ENCODE results near the gene CNOT1. TPM values are rescaled to one million over a fixed set of nuclear protein-coding genes. Genes with fewer than 3 reads are reported as not detected.

The CNOT1 gene
- polyA plus RNA-seq, 1 donor (not counting 4 experiments of a cell fraction or from before 2014, with no cell fraction given): 163 TPM

DNA sequence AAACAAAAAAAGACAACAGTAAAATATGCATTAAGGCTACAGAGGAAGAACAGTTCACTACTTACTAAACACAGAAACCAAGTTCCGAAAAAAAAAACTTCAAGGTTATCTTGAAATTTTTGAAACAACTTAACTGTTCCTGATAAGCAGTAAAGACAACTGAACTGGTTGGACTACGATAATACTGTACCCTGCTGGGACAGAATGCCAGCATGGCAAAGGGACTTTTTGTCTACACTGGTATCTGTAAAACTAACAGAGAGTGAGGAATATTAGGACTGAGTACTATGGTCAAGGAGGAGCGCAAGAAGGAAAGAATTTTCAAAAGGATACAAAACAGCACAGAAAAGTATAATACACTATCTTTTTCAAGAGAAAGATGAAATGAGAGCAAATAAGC, 94.5 kb downstream of the CNOT1 start:
- Histone ChIP-seq H3K9ac (ENCODE audit: control insufficient read depth, extremely low read depth, insufficient read depth, low read length) (no peak overlapping the region), H4K20me1 (ENCODE audit: control insufficient read depth, extremely low read depth, insufficient read depth, low read length) (no peaks in the 10 kb centered on the region), H2AFZ (ENCODE audit: control insufficient read depth, low read length) (no peak overlapping the region), H3K9me3 (ENCODE audit: control insufficient read depth, low read depth, low read length) (no peaks in the 10 kb centered on the region), H3K4me3 (ENCODE audit: control insufficient read depth in 2 of 3, extremely low read depth in 1 of 3, insufficient read depth in 2 of 3, low read depth in 1 of 3, low read length in 3 of 3) (no peak overlapping the region), H3K4me2 (ENCODE audit: control insufficient read depth, extremely low read depth, insufficient read depth, low read depth, low read length) (no peak overlapping the region), H3K27ac (ENCODE audit: control insufficient read depth, insufficient read depth, low read length) (no peak overlapping the region), H3K27me3 (ENCODE audit: control insufficient read depth, extremely low read depth, insufficient read depth, low read length) (no peaks in the 10 kb centered on the region), H3K4me1 (ENCODE audit: control insufficient read depth, extremely low read depth, insufficient read depth, low read length) (no peaks in the 10 kb centered on the region), H3K36me3 (ENCODE audit: control insufficient read depth in 2 of 2, extremely low read depth in 1 of 2, insufficient read depth in 2 of 2, low read length in 2 of 2) (peaks cover 40 to 54% of the 10 kb centered on the region in 2 experiments), H3K9me1 (ENCODE audit: control insufficient read depth, extremely low read depth, insufficient read depth, low read length) (no peaks in the 10 kb centered on the region), H3K79me2 (ENCODE audit: control insufficient read depth, insufficient read depth, low read length) (no peaks in the 10 kb centered on the region)
- TF ChIP-seq, protein P1, sequence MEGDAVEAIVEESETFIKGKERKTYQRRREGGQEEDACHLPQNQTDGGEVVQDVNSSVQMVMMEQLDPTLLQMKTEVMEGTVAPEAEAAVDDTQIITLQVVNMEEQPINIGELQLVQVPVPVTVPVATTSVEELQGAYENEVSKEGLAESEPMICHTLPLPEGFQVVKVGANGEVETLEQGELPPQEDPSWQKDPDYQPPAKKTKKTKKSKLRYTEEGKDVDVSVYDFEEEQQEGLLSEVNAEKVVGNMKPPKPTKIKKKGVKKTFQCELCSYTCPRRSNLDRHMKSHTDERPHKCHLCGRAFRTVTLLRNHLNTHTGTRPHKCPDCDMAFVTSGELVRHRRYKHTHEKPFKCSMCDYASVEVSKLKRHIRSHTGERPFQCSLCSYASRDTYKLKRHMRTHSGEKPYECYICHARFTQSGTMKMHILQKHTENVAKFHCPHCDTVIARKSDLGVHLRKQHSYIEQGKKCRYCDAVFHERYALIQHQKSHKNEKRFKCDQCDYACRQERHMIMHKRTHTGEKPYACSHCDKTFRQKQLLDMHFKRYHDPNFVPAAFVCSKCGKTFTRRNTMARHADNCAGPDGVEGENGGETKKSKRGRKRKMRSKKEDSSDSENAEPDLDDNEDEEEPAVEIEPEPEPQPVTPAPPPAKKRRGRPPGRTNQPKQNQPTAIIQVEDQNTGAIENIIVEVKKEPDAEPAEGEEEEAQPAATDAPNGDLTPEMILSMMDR (optimal IDR thresholded peaks at IDR 0.05 in 1 of 3, IDR thresholded peaks at IDR 0.05 in 1 of 3, conservative IDR thresholded peaks at IDR 0.05 in 1 of 3; ENCODE audit: extremely low read depth in 1 of 3, insufficient read depth in 2 of 3, low read length in 3 of 3): no peak
- no peak for TF ChIP-seq EZH2 (IDR thresholded peaks at IDR 0.05; ENCODE audit: low read length)
- dilution Hi-C loops (cut with MboI; ENCODE audit: extremely low pct_ligation_motif_present, low sequenced_read_pairs): no loop called here
- DNase-seq (ENCODE audit: low read depth, low spot score) (no peak), FAIRE-seq (no peak)

DNA sequence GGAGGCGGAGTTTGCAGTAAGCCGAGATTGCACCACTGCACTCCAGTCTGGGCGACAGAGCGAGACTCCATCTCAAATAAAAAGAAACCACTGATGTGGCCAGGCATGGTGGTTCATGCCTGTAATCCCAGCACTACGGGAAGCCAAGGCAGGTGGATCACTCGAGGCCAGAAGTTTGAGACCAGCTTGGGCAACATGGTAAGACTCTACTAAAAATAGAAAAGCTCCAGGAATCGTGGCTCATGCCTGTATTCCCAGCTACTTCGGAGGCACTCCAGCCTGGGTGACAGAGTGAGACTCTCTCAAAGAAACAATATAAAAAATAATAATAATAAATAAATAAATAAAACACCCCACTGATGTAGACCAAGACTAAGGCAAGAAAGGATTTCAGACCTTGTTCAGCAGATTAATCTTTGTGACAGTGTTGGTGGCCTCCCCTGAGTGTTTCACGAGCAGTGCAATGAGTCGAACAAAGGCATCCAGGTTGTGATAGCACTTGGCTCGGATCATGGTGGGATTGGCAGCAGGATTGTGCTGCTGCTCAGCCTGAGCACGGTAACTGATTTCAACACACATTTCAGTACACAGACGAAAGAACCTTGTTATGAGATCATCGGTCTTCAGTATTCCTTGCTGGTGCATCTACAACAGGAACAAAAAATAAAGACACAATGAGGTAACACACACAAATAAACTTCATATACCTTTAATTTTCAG, 95.7 kb downstream of the CNOT1 start:
- peaks cover 35 to 50% of the 10 kb centered on the region in 2 experiments for H3K36me3 ChIP-seq (ENCODE audit: control insufficient read depth in 2 of 2, extremely low read depth in 1 of 2, insufficient read depth in 2 of 2, low read length in 2 of 2)
- H3K9ac ChIP-seq (ENCODE audit: control insufficient read depth, extremely low read depth, insufficient read depth, low read length): no peak overlapping the region
- FAIRE-seq (no peak), DNase-seq (ENCODE audit: low read depth, low spot score) (no peak)
- H3K4me3 ChIP-seq (ENCODE audit: control insufficient read depth in 2 of 3, extremely low read depth in 1 of 3, insufficient read depth in 2 of 3, low read depth in 1 of 3, low read length in 3 of 3): no peak overlapping the region
- H3K4me1 ChIP-seq (ENCODE audit: control insufficient read depth, extremely low read depth, insufficient read depth, low read length): no peaks in the 10 kb centered on the region
- H3K27ac ChIP-seq (ENCODE audit: control insufficient read depth, insufficient read depth, low read length): no peak overlapping the region
- no peaks in the 10 kb centered on the region for H3K27me3 ChIP-seq (ENCODE audit: control insufficient read depth, extremely low read depth, insufficient read depth, low read length)
- dilution Hi-C loops (cut with MboI; ENCODE audit: extremely low pct_ligation_motif_present, low sequenced_read_pairs): no loop called here
- H3K4me2 ChIP-seq (ENCODE audit: control insufficient read depth, extremely low read depth, insufficient read depth, low read depth, low read length): no peak overlapping the region
- no peaks in the 10 kb centered on the region for H3K79me2 ChIP-seq (ENCODE audit: control insufficient read depth, insufficient read depth, low read length)
- TF ChIP-seq EZH2 (IDR thresholded peaks at IDR 0.05; ENCODE audit: low read length): no peak
- TF ChIP-seq, protein P1 (optimal IDR thresholded peaks at IDR 0.05 in 1 of 3, IDR thresholded peaks at IDR 0.05 in 1 of 3, conservative IDR thresholded peaks at IDR 0.05 in 1 of 3; ENCODE audit: extremely low read depth in 1 of 3, insufficient read depth in 2 of 3, low read length in 3 of 3): no peak
- H2AFZ ChIP-seq (ENCODE audit: control insufficient read depth, low read length): no peak overlapping the region
- H4K20me1 ChIP-seq (ENCODE audit: control insufficient read depth, extremely low read depth, insufficient read depth, low read length): no peaks in the 10 kb centered on the region
- no peaks in the 10 kb centered on the region for H3K9me3 ChIP-seq (ENCODE audit: control insufficient read depth, low read depth, low read length)
- no peaks in the 10 kb centered on the region for H3K9me1 ChIP-seq (ENCODE audit: control insufficient read depth, extremely low read depth, insufficient read depth, low read length)

Measured in keratinocyte (primary cell).